ENCODE data around the gene UQCR10. TPM values are rescaled to one million over a fixed set of nuclear protein-coding genes. Genes with fewer than 3 reads are reported as not detected.
A peak's percentile ranks its signal among the peaks of the same experiment; 100 is the strongest.

Gene UQCR10
- total RNA-seq, 1 donor from 2014 or later = 48.7 TPM

- H3F3A ChIP-seq (ENCODE audit: low read depth) = peaks cover 5% of the 10 kb centered on the region
- no peaks in the 10 kb centered on the region for H3K9me3 ChIP-seq (ENCODE audit: low read depth)
- Mint-ChIP-seq H3K9me3 (no peaks in the 10 kb centered on the region), H3K36me3 (peaks cover 21% of the 10 kb centered on the region), H3K4me1 (peaks cover 2% of the 10 kb centered on the region), H3K4me3 (no peak overlapping the region), H3K27me3 (ENCODE audit: insufficient read depth, low read depth) (peaks cover 3% of the 10 kb centered on the region), H3K27ac (peak overlapping the region; percentile 63)
- H3K27ac ChIP-seq = peak overlapping the region; percentile 66
- no peaks in the 10 kb centered on the region for H3K36me3 ChIP-seq
- peak; percentile 38 for DNase-seq (ENCODE audit: low spot score)
- TF ChIP-seq CTCF (IDR thresholded peaks at IDR 0.05) (no peak), EZH2 (IDR thresholded peaks at IDR 0.05) (no peak), EZH2phosphoT487 (IDR thresholded peaks at IDR 0.05) (no peak)
- no peak overlapping the region for H2AFZ ChIP-seq (replicated peaks)
- peaks cover 6% of the 10 kb centered on the region for H3K4me1 ChIP-seq
- H3K79me2 ChIP-seq (ENCODE audit: low read depth) = no peaks in the 10 kb centered on the region
- no peak overlapping the region for H3K4me3 ChIP-seq
- no peaks in the 10 kb centered on the region for H3K27me3 ChIP-seq
- H3K9ac ChIP-seq = no peak overlapping the region
- H3K4me2 ChIP-seq = no peak overlapping the region
- H4K20me1 ChIP-seq (ENCODE audit: low read depth) = no peaks in the 10 kb centered on the region
These were observed 34.0 kb downstream of the UQCR10 start for GRCh38 chr22:29801153-29801552.

- Histone ChIP-seq H3K36me3 (no peaks in the 10 kb centered on the region), H2AFZ (replicated peaks) (no peak overlapping the region), H4K20me1 (ENCODE audit: low read depth) (no peaks in the 10 kb centered on the region), H3F3A (ENCODE audit: low read depth) (peaks cover 5% of the 10 kb centered on the region), H3K4me3 (no peak overlapping the region), H3K4me1 (peaks cover 6% of the 10 kb centered on the region), H3K9me3 (ENCODE audit: low read depth) (no peaks in the 10 kb centered on the region), H3K4me2 (no peak overlapping the region), H3K9ac (no peak overlapping the region), H3K27me3 (no peaks in the 10 kb centered on the region), H3K79me2 (ENCODE audit: low read depth) (no peaks in the 10 kb centered on the region), H3K27ac (peak overlapping the region; percentile 66)
- Mint-ChIP-seq H3K9me3 (no peaks in the 10 kb centered on the region), H3K27ac (no peak overlapping the region), H3K36me3 (peaks cover 21% of the 10 kb centered on the region), H3K4me3 (no peak overlapping the region), H3K4me1 (peaks cover 2% of the 10 kb centered on the region), H3K27me3 (ENCODE audit: insufficient read depth, low read depth) (peaks cover 3% of the 10 kb centered on the region)
- no peak for DNase-seq (ENCODE audit: low spot score)
- no peak for TF ChIP-seq EZH2 (IDR thresholded peaks at IDR 0.05)
- no peak for TF ChIP-seq CTCF (IDR thresholded peaks at IDR 0.05)
- TF ChIP-seq EZH2phosphoT487 (IDR thresholded peaks at IDR 0.05) = no peak
These were observed 34.6 kb downstream of the UQCR10 start for GRCh38 chr22:29801796-29802195.

GRCh38 chr22:29803190-29803589 is 36.0 kb downstream of the UQCR10 start:
- Histone ChIP-seq H2AFZ (replicated peaks) (no peak overlapping the region), H3K4me3 (no peak overlapping the region), H3F3A (ENCODE audit: low read depth) (peaks cover 5% of the 10 kb centered on the region), H3K36me3 (no peaks in the 10 kb centered on the region), H3K4me1 (peaks cover 6% of the 10 kb centered on the region), H3K4me2 (no peak overlapping the region), H3K79me2 (ENCODE audit: low read depth) (no peaks in the 10 kb centered on the region), H3K9me3 (ENCODE audit: low read depth) (no peaks in the 10 kb centered on the region), H3K27ac (no peak overlapping the region), H3K27me3 (no peaks in the 10 kb centered on the region), H3K9ac (no peak overlapping the region), H4K20me1 (ENCODE audit: low read depth) (no peaks in the 10 kb centered on the region)
- Mint-ChIP-seq H3K4me3 (no peak overlapping the region), H3K27ac (no peak overlapping the region), H3K9me3 (no peaks in the 10 kb centered on the region), H3K36me3 (peaks cover 21% of the 10 kb centered on the region), H3K27me3 (ENCODE audit: insufficient read depth, low read depth) (peaks cover 3% of the 10 kb centered on the region), H3K4me1 (peaks cover 2% of the 10 kb centered on the region)
- TF ChIP-seq CTCF (IDR thresholded peaks at IDR 0.05) (no peak), EZH2 (IDR thresholded peaks at IDR 0.05) (no peak), EZH2phosphoT487 (IDR thresholded peaks at IDR 0.05) (no peak)
- no peak for DNase-seq (ENCODE audit: low spot score)

Data from neural progenitor cell (in vitro differentiated cells).